Measurements from ENCODE around the gene GALNT7.

GRCh38 chr4:173146456-173146855, 22.2 kb upstream of the GALNT7 start:
- TF ChIP-seq CTCF (conservative IDR thresholded peaks at IDR 0.05; ENCODE audit: low read depth, low read length) (no peak), EZH2 (IDR thresholded peaks at IDR 0.05; ENCODE audit: low read length, unreplicated experiment) (no peak), EZH2phosphoT487 (IDR thresholded peaks at IDR 0.05; ENCODE audit: borderline replicate concordance, low read length) (no peak)

Measured in PC-3 (cell line).